CD8-positive, alpha-beta memory T cell (primary cell): ENCODE data around the gene GHRL. TPM values are rescaled to one million over a fixed set of nuclear protein-coding genes. Genes with fewer than 3 reads are reported as not detected.

Experiments
- CTCF ChIA-PET: fragments of 350-600 bp; sonication (Branson Sonifier 250); formaldehyde crosslinking; loops from one replicate; lab custom pipeline; 2021; ENCODE audit warnings: antibody characterized with exemption; lab: Charles Lee
- POLR2A ChIA-PET: fragments of 350-600 bp; sonication (Branson Sonifier 250); formaldehyde crosslinking; loops from one replicate; lab custom pipeline; 2021; ENCODE audit warnings: antibody characterized with exemption; lab: Charles Lee
- DNase-seq, 5 donors: peaks; one replicate each; pipeline versions ENCODE4 v3.0.0 to v3.0.0-alpha.2; 2020 to 2022; ENCODE audit warnings: mixed read lengths in 1 of 5
- H3K27ac ChIP-seq: one replicate; pipeline ENCODE4 v1.7.0; 2013; ENCODE audit warnings: low read depth, mild to moderate bottlenecking, low read length, moderate library complexity
- H3K27me3 ChIP-seq: 2 replicates; pipeline ENCODE4 v1.7.0; 2013; ENCODE audit warnings: low read length, mild to moderate bottlenecking; ENCODE audit not compliant: insufficient read depth, poor library complexity, severe bottlenecking
- H3K36me3 ChIP-seq: 2 replicates; pipeline ENCODE4 v1.7.0; 2013; ENCODE audit warnings: mild to moderate bottlenecking, low read length, moderate library complexity; ENCODE audit not compliant: insufficient read depth
- H3K4me1 ChIP-seq: 2 replicates; pipeline ENCODE4 v1.7.0; 2013; ENCODE audit warnings: mild to moderate bottlenecking, low read length, moderate library complexity; ENCODE audit not compliant: insufficient read depth
- H3K4me3 ChIP-seq: 2 replicates; pipeline ENCODE4 v1.7.0; 2013; ENCODE audit warnings: mild to moderate bottlenecking, low read length
- H3K9me3 ChIP-seq: 2 replicates; pipeline ENCODE4 v1.7.0; 2013; ENCODE audit warnings: mild to moderate bottlenecking, low read length
- H3K27ac Mint-ChIP-seq, 8 donors: one replicate each; pipeline ENCODE4 v1.8.0; 2020 to 2021; ENCODE audit warnings: mixed read lengths in 8 of 8, mild to moderate bottlenecking in 6 of 8, inconsistent platforms in 3 of 8, moderate library complexity in 3 of 8
- H3K27me3 Mint-ChIP-seq, 2 donors: one replicate each; pipeline ENCODE4 v1.8.0; 2020 to 2021; ENCODE audit warnings: mixed read lengths in 2 of 2, mild to moderate bottlenecking in 1 of 2, moderate library complexity in 1 of 2
- H3K36me3 Mint-ChIP-seq, 3 donors: one replicate each; pipeline ENCODE4 v1.8.0; 2020 to 2021; ENCODE audit warnings: mixed read lengths in 3 of 3, inconsistent platforms in 1 of 3, mild to moderate bottlenecking in 1 of 3
- H3K4me1 Mint-ChIP-seq, 3 donors: one replicate each; pipeline ENCODE4 v1.8.0; 2020 to 2021; ENCODE audit warnings: mixed read lengths in 3 of 3, inconsistent platforms in 1 of 3, mild to moderate bottlenecking in 1 of 3
- H3K4me3 Mint-ChIP-seq, 7 donors: one replicate each; pipeline ENCODE4 v1.8.0; 2020 to 2021; ENCODE audit warnings: mixed read lengths in 7 of 7, mild to moderate bottlenecking in 6 of 7, moderate library complexity in 4 of 7, inconsistent platforms in 2 of 7
- H3K9me3 Mint-ChIP-seq, 5 donors: one replicate each; pipeline ENCODE4 v1.8.0; 2020 to 2022; ENCODE audit warnings: mixed read lengths in 5 of 5, mild to moderate bottlenecking in 3 of 5, moderate library complexity in 2 of 5, inconsistent platforms in 1 of 5
- polyA plus RNA-seq: library from polyadenylated mRNA; unstranded; fragments of 300-500 nt; fragmentation: Illumina TruSeq; gene quantifications from one replicate; pipeline ENCODE4 v1.2.3, GENCODE V29; 2021
- total RNA-seq, 2 experiments: library from RNA; stranded (reverse); gene quantifications; one replicate each; pipeline ENCODE4 v1.2.3, GENCODE V29; 2021

Gene GHRL
- total and polyA plus RNA-seq, 3 experiments from 2014 or later = 0.16 to 0.69 TPM; not detected in 1

GRCh38 chr3:10321630-10322351 is 29.0 kb upstream of the GHRL start:
- Histone ChIP-seq H3K27ac (peak overlapping the region; percentile 96), H3K27me3 (no peaks in the 10 kb centered on the region), H3K36me3 (peaks cover 21% of the 10 kb centered on the region), H3K9me3 (no peaks in the 10 kb centered on the region), H3K4me1 (peaks cover 23% of the 10 kb centered on the region), H3K4me3 (no peak overlapping the region)
- peaks cover 23 to 35% (median 24%) of the 10 kb centered on the region in 3 donors for H3K4me1 Mint-ChIP-seq
- ChIA-PET POLR2A (interaction anchor here (1.2 to 1.5 kb wide), 2 partner anchors 388 to 431 kb away, joined by 3 to 4 read pairs; partner anchors contain the start of genes CRELD1 and JAGN1), CTCF (interaction anchor here (0.8 to 3.6 kb wide), 4 partner anchors 13 to 389 kb away, joined by 3 to 20 read pairs (median 4); partner anchors contain the start of genes CRELD1 and EMC3)
- H3K27me3 Mint-ChIP-seq = peaks cover 0 to 11% of the 10 kb centered on the region in 2 donors
- peak overlapping the region; percentile 58 to 99 (median 96) for H3K27ac Mint-ChIP-seq
- no peak for DNase-seq
- H3K4me3 Mint-ChIP-seq = peak overlapping the region; percentile 88 to 96 (median 90)
- no peaks in the 10 kb centered on the region for H3K9me3 Mint-ChIP-seq
- H3K36me3 Mint-ChIP-seq = peaks cover 0 to 24% (median 0%) of the 10 kb centered on the region in 3 donors

- H3K36me3 Mint-ChIP-seq = peaks cover 0 to 36% (median 2%) of the 10 kb centered on the region in 3 donors
- CTCF ChIA-PET = interaction anchor here (0.6 to 3.6 kb wide), 12 partner anchors 9 to 952 kb away, joined by 3 to 20 read pairs (median 3); partner anchors contain the start of genes ARPC4, ATG7, CRELD1 and EMC3
- H3K27me3 Mint-ChIP-seq = no peaks in the 10 kb centered on the region
- H3K4me1 ChIP-seq = peaks cover 23% of the 10 kb centered on the region
- H3K4me1 Mint-ChIP-seq = peaks cover 23 to 35% (median 24%) of the 10 kb centered on the region in 3 donors
- H3K9me3 Mint-ChIP-seq = no peaks in the 10 kb centered on the region
- H3K36me3 ChIP-seq = peaks cover 32% of the 10 kb centered on the region
- H3K9me3 ChIP-seq = no peaks in the 10 kb centered on the region
- peak overlapping the region; percentile 94 for H3K4me3 ChIP-seq
- H3K27ac ChIP-seq = peak overlapping the region; percentile 96
- H3K27ac Mint-ChIP-seq = peak overlapping the region; percentile 87 to 99 (median 96)
- no peaks in the 10 kb centered on the region for H3K27me3 ChIP-seq
- H3K4me3 Mint-ChIP-seq = peak overlapping the region; percentile 88 to 96 (median 90)
- POLR2A ChIA-PET = interaction anchor here (0.9 to 1.0 kb wide), 2 partner anchors 333 to 387 kb away, joined by 3 to 4 read pairs; partner anchors contain the start of genes CRELD1 and EMC3
- no peak for DNase-seq
Measured at GRCh38 chr3:10320320-10320677, 27.6 kb upstream of the GHRL start.

GRCh38 chr3:10319804-10320203 is 27.1 kb upstream of the GHRL start:
- Mint-ChIP-seq H3K4me3 (peak overlapping the region; percentile 88 to 96 (median 90)), H3K27ac (peak overlapping the region; percentile 87 to 99 (median 96)), H3K27me3 (no peaks in the 10 kb centered on the region), H3K9me3 (no peaks in the 10 kb centered on the region), H3K36me3 (peaks cover 0 to 40% (median 4%) of the 10 kb centered on the region in 3 donors), H3K4me1 (peaks cover 23 to 38% (median 24%) of the 10 kb centered on the region in 3 donors)
- Histone ChIP-seq H3K27me3 (no peaks in the 10 kb centered on the region), H3K27ac (peak overlapping the region; percentile 96), H3K4me3 (peak overlapping the region; percentile 94), H3K4me1 (peaks cover 23% of the 10 kb centered on the region), H3K36me3 (peaks cover 35% of the 10 kb centered on the region), H3K9me3 (no peaks in the 10 kb centered on the region)
- no peak for DNase-seq
- ChIA-PET POLR2A (no interaction called here), CTCF (interaction anchor here (0.9 to 1.2 kb wide), 4 partner anchors 37 to 364 kb away, joined by 3 to 4 read pairs (median 3); no protein-coding TSS in a partner anchor)

- ChIA-PET CTCF (interaction anchor here (0.8 kb wide), 1 partner anchor 32 kb away, joined by 3 read pairs; no protein-coding TSS in a partner anchor), POLR2A (no interaction called here)
- no peak overlapping the region for H3K4me3 ChIP-seq
- H3K27ac ChIP-seq = no peak overlapping the region
- Mint-ChIP-seq H3K36me3 (peaks cover 0 to 46% (median 8%) of the 10 kb centered on the region in 3 donors), H3K4me1 (peaks cover 24 to 43% (median 25%) of the 10 kb centered on the region in 3 donors), H3K9me3 (no peaks in the 10 kb centered on the region), H3K4me3 (peak overlapping the region; percentile 45 to 86 (median 81)), H3K27ac (peak overlapping the region; percentile 61 to 93 (median 75)), H3K27me3 (no peaks in the 10 kb centered on the region)
- H3K36me3 ChIP-seq = peaks cover 41% of the 10 kb centered on the region
- H3K9me3 ChIP-seq = no peaks in the 10 kb centered on the region
- no peaks in the 10 kb centered on the region for H3K27me3 ChIP-seq
- no peak for DNase-seq
- H3K4me1 ChIP-seq = peaks cover 23% of the 10 kb centered on the region
Measured at GRCh38 chr3:10319251-10319650, 26.5 kb upstream of the GHRL start.

GRCh38 chr3:10317961-10318350 is 25.2 kb upstream of the GHRL start:
- H3K27me3 Mint-ChIP-seq = no peaks in the 10 kb centered on the region
- H3K4me3 Mint-ChIP-seq = peak overlapping the region in 5 of 7 donors; percentile 52 to 90 (median 59)
- H3K9me3 Mint-ChIP-seq = no peaks in the 10 kb centered on the region
- peak overlapping the region in 5 of 8 donors; percentile 6 to 94 (median 66) for H3K27ac Mint-ChIP-seq
- Histone ChIP-seq H3K4me3 (no peak overlapping the region), H3K36me3 (peaks cover 52% of the 10 kb centered on the region), H3K27me3 (no peaks in the 10 kb centered on the region), H3K9me3 (no peaks in the 10 kb centered on the region), H3K27ac (no peak overlapping the region), H3K4me1 (peaks cover 23% of the 10 kb centered on the region)
- ChIA-PET CTCF (no interaction called here), POLR2A (no interaction called here)
- no peak for DNase-seq
- H3K4me1 Mint-ChIP-seq = peaks cover 24 to 44% (median 25%) of the 10 kb centered on the region in 3 donors
- H3K36me3 Mint-ChIP-seq = peaks cover 0 to 59% (median 8%) of the 10 kb centered on the region in 3 donors

- Histone ChIP-seq H3K27ac (no peak overlapping the region), H3K4me1 (peaks cover 23% of the 10 kb centered on the region), H3K36me3 (peaks cover 57% of the 10 kb centered on the region), H3K27me3 (no peaks in the 10 kb centered on the region), H3K4me3 (no peak overlapping the region), H3K9me3 (no peaks in the 10 kb centered on the region)
- peaks cover 0 to 64% (median 8%) of the 10 kb centered on the region in 3 donors for H3K36me3 Mint-ChIP-seq
- POLR2A ChIA-PET = no interaction called here
- peaks cover 24 to 44% (median 25%) of the 10 kb centered on the region in 3 donors for H3K4me1 Mint-ChIP-seq
- H3K9me3 Mint-ChIP-seq = no peaks in the 10 kb centered on the region
- CTCF ChIA-PET = no interaction called here
- H3K27ac Mint-ChIP-seq = peak overlapping the region in 4 of 8 donors; percentile 17 to 94 (median 45)
- DNase-seq = no peak
- H3K27me3 Mint-ChIP-seq = no peaks in the 10 kb centered on the region
- H3K4me3 Mint-ChIP-seq = peak overlapping the region in 2 of 7 donors; percentile 18 to 90
Measured at GRCh38 chr3:10317311-10317960, 24.7 kb upstream of the GHRL start.

GRCh38 chr3:10315771-10316344 is 23.1 kb upstream of the GHRL start:
- Mint-ChIP-seq H3K27ac (peak overlapping the region in 1 of 8 donors; percentile 54), H3K36me3 (peaks cover 0 to 79% (median 8%) of the 10 kb centered on the region in 3 donors), H3K4me1 (peaks cover 23 to 41% (median 24%) of the 10 kb centered on the region in 3 donors), H3K9me3 (no peaks in the 10 kb centered on the region), H3K4me3 (no peak overlapping the region), H3K27me3 (no peaks in the 10 kb centered on the region)
- H3K4me3 ChIP-seq = no peak overlapping the region
- ChIA-PET POLR2A (no interaction called here), CTCF (no interaction called here)
- no peaks in the 10 kb centered on the region for H3K27me3 ChIP-seq
- no peak overlapping the region for H3K27ac ChIP-seq
- peaks cover 23% of the 10 kb centered on the region for H3K4me1 ChIP-seq
- H3K36me3 ChIP-seq = peaks cover 71% of the 10 kb centered on the region
- no peaks in the 10 kb centered on the region for H3K9me3 ChIP-seq
- DNase-seq = no peak
